HK-2 (cell line): Measurements from ENCODE around the gene OR6C65.

ENCODE experiments used
- DNase-seq: peaks from one replicate; pipeline ENCODE4 v3.0.0-alpha.2; 2018; ENCODE audit not compliant: unreplicated experiment

Gene OR6C65

DNA sequence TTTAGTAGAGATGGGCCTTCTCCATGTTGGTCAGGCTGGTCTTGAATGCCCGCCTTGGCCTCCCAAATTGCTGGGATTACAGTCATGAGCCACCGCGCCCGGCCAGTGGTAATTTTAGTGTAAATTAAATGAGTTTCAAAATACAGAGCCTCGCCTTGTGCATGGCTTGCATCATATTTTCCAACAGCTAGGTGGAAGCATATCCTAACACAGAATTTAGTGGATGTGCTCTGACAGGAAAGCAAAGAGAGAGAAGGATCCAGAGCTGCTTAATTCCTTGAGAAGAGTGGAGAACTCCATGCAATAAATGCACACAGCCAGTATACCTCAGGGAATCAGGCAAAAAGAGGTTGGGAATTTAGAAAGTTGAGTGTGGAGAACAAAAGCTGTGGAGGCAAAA is 46.0 kb downstream of the OR6C65 start:
- no peak for DNase-seq

GRCh38 chr12:55448825-55449224 is 48.5 kb downstream of the OR6C65 start:
- DNase-seq, result no peak
